D721Med (cell line): ENCODE measurements around the gene DNAJB14.

ENCODE experiments used
- DNase-seq: peaks from one replicate; pipeline ENCODE4 v3.0.0; 2011; ENCODE audit warnings: low spot score; ENCODE audit not compliant: insufficient read length
- FAIRE-seq: peaks from 2 replicates; lab custom pipeline; 2011; peaks lifted over from hg19 to GRCh38; lab: Jason Lieb, UNC
- CTCF ChIP-seq: IDR thresholded peaks from 2 replicates; pipeline ENCODE4 v1.5.1; 2012; ENCODE audit warnings: mild to moderate bottlenecking, control low read depth; ENCODE audit not compliant: insufficient read depth; ENCODE audit errors: missing control alignments

DNAJB14 gene

GRCh38 chr4:99946356-99947189 lies at the start of gene DNAJB14:
Gene DNAJB14, minus strand, starts transcription at chr4:99946618. Its CDS starts 47 bp downstream, at chr4:99946571.
- TF ChIP-seq CTCF, result peak; percentile 2
- no peak for FAIRE-seq
- peak; percentile 30 for DNase-seq

GRCh38 chr4:99991741-99992140 lies 45.3 kb upstream of the DNAJB14 start:
- TF ChIP-seq CTCF, result no peak
- DNase-seq (no peak), FAIRE-seq (no peak)

GRCh38 chr4:99987681-99988080 lies 41.3 kb upstream of the DNAJB14 start:
- DNase-seq (no peak), FAIRE-seq (no peak)
- no peak for TF ChIP-seq CTCF

GRCh38 chr4:99986792-99987191 lies 40.4 kb upstream of the DNAJB14 start:
- no peak for FAIRE-seq

GRCh38 chr4:99983289-99983943 lies 37.0 kb upstream of the DNAJB14 start:
- no peak for TF ChIP-seq CTCF
- DNase-seq (no peak), FAIRE-seq (no peak)

More at GRCh38 chr4:99986792-99987191, 40.4 kb upstream of the DNAJB14 start:
- no peak for TF ChIP-seq CTCF
- DNase-seq, result no peak

- FAIRE-seq, result no peak
- no peak for DNase-seq
- no peak for TF ChIP-seq CTCF
These were observed 33.5 kb upstream of the DNAJB14 start for GRCh38 chr4:99979872-99980271.
